HG03575 (cell line): ENCODE measurements around the gene UACA.

Source experiments
- ATAC-seq: cut with Tn5 transposase; IDR thresholded peaks from one replicate; pipeline ENCODE4 v1.9.1; 2021; ENCODE audit not compliant: unreplicated experiment, insufficient number of reproducible peaks, low FRiP score; ENCODE audit errors: extremely low read depth

The UACA gene

DNA sequence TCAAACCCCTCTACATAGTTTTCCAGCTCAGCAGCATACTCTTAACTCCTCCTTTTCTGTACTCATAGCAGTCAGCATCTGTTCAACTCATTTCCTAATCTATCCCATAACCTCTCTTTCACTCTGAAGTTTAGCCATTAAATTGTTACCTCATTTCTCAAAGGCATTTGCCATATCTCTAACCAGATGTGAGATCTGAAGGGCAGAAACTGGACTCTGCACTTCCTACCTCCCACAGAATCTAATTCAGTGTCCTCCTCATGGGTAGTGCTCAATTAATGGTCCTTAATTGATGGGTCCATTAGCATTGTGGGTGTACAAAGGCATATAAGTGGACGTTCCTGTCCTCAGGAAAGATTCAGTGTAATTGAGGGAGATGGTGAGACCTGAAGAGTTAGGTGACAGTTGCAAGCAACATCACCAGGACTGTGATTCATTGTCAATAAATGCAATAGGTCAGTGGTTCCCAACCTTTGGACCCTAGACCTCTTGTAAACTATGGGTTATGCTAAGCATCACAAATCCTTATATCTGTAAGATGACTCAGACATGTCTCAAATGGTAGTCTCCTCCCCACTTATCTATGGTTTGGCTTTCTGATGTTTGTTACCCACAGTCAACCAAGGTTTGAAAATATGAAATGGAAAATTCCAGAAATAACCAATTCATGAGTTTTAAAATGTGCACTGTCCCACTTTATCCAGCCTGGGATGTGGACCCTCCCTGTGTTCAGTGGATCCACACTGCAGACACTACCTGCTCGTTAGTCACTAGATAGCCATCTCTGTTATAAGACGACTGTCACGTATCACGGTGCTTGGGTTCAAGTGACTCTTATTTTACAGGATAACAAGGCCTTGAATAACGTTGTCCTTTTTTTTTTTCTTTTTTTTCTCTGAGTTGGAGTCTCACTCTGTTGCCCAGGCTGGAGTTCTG is 25.0 kb upstream of the UACA start:
- no peak for ATAC-seq

DNA sequence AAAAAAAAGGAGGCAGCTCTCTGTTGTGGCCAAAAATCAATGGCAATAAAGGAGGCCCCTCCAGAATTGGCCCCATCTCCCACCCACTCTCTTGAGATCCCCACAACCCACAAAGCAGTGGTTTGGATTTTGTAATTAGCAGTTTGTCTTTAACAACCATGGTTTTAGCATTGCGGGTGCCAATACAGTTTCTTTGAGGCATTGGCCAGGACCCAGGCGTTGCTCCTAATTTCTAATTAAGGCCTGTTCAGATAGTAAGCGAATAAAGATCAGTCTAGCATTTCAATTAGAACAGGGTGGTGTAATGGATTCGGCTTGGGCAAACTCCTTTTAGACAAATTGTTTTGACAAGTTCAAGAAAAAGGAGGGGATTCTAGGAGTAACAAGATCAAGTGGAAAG is 23.6 kb upstream of the UACA start:
- ATAC-seq = no peak

DNA sequence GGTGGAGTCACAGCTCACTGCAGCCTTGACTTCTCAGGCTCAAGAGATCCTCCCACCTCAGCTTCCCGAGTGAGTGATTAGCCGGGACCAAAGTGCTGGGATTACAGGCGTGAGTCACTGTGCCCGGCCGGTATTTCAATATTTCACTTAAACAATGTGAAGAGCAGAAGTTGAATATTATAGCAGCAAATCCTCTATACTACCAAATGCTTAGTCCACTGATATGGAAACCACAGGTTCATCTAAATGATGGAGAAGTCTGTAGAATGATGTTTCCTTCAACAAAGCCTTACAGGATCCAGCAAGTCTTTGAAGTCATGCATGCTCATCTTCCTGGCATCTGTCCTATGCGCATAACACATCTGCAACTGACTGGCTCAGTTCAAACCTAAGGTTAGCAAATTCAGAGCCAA is 20.3 kb upstream of the UACA start:
- ATAC-seq = no peak

DNA sequence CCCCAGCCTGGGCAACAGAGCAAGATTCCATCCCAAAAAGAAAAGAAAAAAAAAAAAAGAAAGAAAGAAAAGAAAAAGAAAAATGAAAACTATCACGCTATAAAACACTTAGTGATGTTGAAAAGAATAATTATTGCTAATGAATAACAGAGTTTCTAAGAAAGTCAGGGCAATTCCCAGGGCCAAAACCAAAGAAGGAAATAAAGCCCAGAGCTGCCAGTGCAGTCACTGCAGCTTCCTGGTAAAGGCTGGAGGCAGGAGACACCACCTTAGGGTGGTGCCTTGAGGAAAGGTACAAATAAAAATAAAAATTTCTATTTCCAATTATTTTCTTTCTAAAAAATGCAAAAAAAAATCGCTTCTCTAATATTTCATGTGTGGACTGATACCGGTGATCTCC is 19.7 kb upstream of the UACA start:
- no peak for ATAC-seq

DNA sequence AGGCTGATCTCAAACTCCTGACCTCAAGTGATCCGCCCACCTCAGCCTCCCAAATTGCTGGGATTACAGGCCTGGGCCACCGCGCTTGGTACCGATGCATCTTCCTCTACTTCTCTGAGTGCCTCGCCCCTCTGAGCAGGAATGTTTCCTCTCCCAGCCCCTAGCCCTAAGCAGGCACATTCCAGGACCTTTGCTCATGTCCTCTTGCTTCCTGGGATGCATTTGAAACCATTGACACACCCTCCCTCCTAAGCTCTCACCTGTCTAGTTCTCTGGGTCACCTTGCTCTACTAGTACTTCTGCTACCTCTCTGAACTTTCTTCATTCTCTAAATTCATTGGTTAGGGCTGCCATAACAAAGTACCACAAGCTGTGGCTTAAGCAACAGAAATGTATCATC is 17.9 kb upstream of the UACA start:
- no peak for ATAC-seq

DNA sequence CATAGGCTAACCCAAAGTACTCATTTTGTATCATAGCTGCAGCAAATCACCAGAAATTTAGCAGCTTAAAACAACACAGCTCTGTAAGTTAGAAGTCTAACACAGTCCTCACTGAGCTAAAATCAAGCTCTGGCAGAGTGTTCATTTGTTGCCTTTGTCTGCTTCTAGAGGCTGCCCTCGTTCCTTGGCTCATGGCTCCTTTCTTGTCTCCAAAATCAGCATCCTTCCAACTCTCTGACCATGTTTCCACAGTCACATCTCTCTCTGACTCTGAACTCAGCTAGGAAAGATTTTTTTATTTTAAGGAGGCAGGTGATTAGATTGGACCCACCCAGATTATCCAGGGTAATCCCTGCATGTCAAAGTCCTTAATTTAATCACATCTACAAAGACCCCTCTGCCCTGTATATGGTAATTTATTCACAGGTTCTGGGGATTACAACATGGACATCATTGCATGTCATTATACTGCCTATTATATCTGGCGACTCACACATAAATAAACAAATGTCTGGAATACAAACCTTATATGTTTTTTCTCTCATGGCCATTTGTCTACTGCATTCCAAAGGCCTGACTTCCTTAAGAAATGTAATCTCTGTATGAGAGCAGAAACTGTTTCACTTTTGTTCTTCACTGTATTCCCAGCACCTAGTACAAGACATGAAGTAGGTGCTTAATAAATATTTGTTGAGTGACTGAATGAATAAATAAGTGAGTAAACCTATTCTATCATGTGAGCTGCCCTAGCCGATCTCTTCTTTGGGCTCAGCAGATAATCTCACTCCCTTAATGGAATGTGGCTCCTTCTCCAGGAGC is 15.1 kb upstream of the UACA start:
- no peak for ATAC-seq

DNA sequence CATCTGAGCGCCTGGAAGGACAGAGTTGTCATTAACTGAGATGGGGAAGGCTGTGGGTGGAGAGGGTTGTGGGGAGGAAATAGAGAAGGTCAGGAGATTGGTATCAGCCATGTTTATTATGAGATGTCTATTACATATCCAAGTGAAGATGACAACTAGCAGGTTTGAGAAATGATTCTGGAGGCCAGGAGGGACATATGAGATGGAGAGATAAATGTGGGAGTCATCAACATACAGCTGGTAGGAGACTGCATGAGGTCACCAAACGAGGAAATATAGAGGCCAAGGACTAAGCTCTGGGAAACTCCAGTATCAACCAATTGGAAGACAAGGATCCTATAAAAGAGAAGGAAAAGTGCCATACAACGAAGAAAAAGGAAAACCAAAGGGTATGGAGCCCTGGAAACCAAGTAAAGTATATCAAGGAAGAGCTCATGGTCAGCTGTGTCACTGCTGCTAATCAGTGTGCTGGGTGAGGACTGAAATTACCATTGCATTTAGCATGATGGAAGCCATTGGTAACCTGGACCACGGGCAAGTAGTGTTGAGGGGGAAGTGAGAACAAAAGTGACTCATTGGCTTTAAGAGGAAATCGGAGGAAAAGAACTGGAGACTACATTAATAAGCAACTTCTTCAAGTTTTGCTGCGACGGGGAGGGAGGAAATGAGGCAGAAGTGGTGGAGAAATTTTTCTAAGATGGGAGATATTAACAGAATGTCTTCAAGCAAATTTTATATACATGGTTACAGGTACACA is 14.0 kb upstream of the UACA start:
- no peak for ATAC-seq

DNA sequence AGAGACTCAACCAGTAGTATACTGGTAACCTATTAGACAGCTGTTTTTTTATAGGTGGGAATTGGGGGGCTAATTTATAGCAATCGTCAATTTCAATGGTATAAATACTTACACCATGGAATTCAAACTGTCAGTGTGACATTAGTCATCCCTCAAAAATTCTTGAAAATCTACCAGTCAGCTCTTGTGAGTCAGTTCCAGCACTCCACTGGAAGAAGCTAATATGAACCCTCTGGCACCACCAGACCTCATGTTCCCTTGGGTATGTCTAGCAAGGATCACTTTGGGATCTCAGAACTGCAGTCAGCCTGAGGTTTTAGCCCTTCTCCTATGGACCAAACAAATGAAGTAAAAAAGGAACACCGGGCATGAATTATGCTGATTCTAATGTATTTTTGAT is 11.8 kb upstream of the UACA start:
- no peak for ATAC-seq

DNA sequence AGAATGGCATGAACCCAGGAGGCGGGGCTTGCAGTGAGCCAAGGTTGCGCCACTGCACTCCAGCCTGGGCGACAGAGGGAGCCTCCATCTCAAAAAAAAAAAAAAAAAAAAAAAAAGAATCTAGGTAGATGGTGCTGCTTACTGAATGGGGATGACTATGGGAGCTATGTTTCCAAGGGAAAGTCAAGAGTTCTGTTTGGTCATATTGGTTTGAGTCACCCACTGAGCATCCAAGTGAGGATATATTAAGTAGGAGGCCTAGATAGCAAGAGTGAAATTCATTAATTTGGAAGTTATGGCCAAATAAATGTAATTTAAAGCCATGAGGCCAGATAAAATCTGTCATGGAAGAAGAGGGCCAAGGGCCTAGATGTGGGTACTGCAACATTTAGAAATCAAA is 9.0 kb upstream of the UACA start:
- ATAC-seq = no peak

DNA sequence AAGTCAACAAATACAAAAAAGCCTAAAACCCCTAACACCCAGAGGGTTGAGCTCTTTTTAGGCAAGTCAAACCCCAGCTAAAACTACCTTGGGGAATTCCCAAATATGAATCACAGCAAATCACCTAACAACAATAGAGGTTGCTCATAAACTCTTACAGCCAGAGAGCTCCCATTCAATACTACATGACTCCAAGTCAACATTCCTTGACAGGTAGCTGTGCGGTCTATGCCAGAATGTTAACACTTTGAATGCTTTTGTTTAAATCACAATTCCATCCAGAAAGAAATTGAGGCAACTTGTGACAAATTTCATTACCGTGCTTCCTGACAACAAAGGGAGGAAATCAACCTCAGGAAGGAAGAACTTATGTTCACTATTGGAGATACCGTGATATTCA is 7.5 kb upstream of the UACA start:
- ATAC-seq = no peak

DNA sequence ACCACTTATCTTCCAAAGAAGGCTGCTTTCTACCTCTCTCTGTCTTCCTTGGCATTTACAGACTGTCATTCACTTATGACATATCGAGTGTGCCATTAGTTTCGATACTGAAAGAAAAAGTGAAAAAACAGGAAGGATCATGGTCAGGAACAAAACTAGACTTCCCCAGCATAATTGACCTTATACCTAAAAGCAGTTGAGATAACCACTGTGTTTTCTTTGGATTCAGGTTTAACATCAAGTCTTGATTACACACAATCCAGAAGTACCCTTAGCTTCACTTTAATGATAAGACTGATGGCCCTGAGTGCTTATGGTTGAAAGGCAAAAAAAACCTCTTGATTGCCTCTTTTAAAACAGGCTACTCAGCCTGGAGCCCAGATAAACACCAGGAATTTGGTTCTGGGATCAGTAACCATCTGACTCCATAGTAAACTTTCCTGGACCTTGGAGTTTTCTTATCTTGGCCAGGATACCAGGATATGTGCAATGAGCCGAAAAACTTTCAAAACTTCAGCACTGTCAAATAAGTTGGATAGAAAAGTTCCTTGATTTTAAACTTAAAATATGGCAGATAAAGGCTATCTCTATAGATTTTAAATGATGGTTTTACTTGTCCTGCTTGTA is 5.0 kb upstream of the UACA start:
- no peak for ATAC-seq

DNA sequence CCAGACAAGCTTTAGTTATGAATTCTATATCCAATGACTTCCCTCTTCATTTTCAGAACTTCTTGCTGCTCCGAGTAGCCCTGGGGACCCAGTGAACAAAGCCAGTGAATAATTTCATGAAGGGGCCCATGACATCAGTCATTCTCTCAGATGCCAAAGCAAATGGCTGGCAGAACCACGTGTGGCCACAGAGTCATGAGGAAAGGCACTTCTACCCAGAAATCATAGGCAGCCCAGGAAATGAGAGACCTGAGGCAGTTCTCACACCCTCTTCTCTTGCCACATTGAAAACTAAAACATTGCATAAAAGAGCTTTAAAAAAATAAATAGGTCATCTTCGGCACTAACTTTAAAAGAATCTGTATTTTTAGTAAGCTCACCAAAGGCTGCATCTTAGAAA is 4.3 kb upstream of the UACA start:
- ATAC-seq = no peak

DNA sequence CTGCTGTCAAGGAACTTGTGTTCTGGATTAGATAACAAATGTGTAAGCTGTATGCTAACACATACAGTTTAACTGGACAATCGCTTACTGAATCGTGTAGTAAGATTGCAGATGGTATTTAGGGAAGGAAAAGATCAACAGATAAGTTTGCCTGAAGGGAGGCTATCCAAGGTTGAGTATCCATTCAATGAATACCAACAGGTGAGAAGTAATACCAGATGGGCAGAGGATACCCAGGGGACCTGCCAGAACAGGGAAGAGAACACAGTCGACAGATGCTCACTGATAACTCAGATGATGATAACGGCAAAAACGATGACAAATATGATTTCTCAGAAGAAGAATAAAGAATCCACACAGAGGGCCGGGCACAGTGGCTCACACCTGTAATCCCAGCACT is 3.2 kb upstream of the UACA start:
- no peak for ATAC-seq

DNA sequence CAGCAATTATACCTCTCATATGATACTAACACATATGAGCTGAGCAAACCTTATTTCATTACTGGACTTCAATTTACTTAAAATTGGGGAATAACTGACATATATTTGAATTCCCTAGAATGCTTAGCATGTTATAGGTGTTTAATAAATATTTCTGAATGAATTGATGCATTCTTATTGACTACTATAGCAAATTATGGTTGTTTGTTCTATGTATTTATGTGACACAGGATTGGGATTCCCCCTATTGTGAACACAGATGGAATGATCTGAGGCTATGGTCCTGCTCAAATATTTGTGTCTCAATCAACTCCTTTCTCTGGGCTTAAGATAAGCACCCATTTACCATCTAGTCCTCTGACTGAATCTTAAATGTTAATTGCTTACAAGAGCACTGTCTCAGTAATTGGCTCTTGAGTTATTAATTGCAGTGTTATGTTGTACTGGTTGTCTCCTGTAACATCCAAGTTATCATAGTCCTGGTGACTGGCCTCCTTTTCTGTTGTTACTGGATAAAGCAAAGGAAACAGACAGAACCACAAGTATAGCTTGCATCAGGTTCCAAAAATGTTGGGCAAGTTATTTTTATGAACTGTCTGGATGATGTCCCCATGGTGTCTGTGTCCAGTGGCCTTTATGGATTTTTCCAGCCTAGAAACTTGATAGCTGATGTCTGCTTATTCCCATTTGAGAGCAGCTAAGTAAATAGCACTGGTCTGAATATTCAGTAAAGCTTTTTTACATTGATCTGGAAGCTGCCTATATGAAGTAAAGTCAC is 2.3 kb upstream of the UACA start:
- ATAC-seq = no peak

DNA sequence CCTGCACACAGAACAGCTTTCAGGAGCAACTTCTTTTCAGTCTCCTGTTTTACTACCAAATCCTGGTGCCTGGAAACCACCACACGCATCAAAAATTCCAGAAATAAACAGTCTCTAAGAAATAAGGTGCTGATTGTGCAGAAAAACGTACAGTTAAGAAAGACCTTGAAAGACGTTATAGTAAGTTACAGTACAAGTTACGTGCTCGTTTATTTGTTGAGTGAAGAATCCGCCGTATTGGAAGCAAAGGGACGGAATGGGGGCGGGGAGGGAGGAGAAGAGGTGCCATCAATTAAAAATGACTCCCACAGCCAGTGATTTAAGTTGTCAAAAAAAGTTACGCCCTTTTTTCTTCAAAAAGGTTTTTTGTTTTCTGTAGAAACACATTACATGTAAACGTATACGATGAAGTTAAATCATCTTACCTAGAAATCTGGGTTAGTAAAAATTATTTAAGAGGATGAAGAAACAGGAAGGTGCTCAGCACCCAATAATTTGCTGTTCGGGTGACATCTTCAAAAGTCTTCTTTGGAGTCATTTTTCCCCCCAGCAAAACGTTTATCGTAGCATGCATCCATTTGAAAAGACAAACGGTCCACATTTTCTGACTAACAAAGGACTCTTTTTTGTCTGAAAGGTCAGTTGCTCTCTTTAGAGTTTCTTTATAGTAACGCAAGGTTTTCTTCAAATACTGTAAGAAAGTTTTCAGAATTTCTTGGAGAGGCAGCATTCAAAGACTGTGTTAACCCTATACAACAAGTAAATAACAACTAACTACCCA is 782 bp upstream of the UACA start:
- no peak for ATAC-seq

DNA sequence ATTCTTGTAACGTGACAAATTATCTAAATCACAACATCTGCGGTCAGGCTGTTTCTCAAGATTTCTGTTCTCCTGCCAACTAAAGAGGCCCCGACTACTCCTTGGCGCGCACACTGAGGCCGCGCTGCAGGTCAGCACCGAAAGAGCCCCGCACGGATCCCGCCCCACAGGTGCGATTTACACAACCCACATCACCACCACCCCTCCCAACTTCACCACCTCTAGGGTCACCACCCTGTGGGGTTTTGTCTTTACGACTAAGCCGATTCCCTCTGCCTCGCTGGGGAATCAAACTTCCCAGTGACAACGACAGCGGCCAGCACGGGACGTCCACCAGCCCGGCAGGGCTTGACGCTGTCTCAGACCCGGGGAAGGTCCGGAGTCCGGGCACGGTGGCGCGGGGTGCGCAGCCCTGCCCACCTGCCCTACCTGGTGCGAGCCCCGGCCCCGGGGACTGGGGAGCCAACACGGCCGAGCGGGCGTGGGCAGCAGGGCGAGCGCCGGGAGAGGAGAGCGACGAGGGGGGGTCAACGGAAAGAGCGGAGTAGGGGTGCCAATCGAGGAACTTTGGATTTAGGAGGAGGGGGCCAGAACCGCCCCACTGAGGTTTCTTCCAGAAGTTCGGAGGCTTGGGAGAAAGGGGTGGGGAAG is 764 bp downstream of the UACA start:
- ATAC-seq = no peak

DNA sequence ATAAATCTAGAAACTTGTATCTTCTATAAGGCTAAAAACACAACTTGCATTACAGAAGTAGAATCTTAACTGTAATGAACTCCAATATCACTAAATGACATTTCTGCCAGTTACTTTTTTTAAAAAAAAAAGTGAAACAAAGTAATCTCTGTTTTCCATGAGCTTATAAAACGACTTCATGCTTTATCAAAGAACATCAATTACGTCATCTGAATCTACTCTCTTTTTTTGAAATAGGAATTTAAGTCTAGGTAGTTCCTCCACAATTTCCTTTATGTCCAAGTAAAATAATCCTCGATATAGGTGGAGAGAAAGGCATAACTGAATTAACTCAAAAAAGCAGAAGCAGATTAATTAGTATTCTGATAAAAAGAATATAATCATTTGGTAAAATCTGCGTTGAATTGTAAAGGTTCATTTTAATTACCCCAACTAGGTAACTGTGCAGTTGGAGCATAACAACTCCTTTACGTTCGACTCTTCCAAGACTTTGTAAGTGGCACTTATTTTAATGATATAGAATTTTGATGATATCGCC is 1.4 kb downstream of the UACA start:
- ATAC-seq = no peak
